Neuron (in vitro differentiated cells): ENCODE results near the gene EEF1A2.
A peak's percentile ranks its signal among the peaks of the same experiment; 100 is the strongest.

Source experiments
- H2AFZ ChIP-seq: one replicate; pipeline ENCODE4 v1.6.1; 2013; ENCODE audit warnings: low read depth, mild to moderate bottlenecking, inconsistent platforms, low read length, moderate library complexity
- H3K27me3 ChIP-seq: one replicate; pipeline ENCODE4 v1.6.1; 2013; ENCODE audit warnings: low read length; ENCODE audit not compliant: insufficient read depth
- H3K36me3 ChIP-seq: one replicate; pipeline ENCODE4 v1.6.1; 2013; ENCODE audit warnings: low read length; ENCODE audit not compliant: insufficient read depth
- H3K4me1 ChIP-seq: one replicate; pipeline ENCODE4 v1.6.1; 2013; ENCODE audit warnings: low read length; ENCODE audit not compliant: insufficient read depth
- H3K4me3 ChIP-seq: 2 replicates; pipeline ENCODE4 v1.5.1; 2013; ENCODE audit warnings: mild to moderate bottlenecking, low read length, moderate library complexity
- H3K9me3 ChIP-seq: one replicate; pipeline ENCODE4 v1.6.1; 2013; ENCODE audit warnings: low read length

EEF1A2 gene

GRCh38 chr20:63498960-63499337 is at the start of gene EEF1A2:
EEF1A2 (minus strand) TSS chr20:63499083; CDS start chr20:63497763, 1,320 bp downstream.
- peaks cover 10% of the 10 kb centered on the region for H3K27me3 ChIP-seq
- no peaks in the 10 kb centered on the region for H3K36me3 ChIP-seq
- H2AFZ ChIP-seq: no peak within 1 kb of the TSS
- H3K9me3 ChIP-seq: no peaks in the 10 kb centered on the region
- H3K4me1 ChIP-seq: peaks cover 29% of the 10 kb centered on the region
- H3K4me3 ChIP-seq: peak within 1 kb of the TSS; percentile 30

- Histone ChIP-seq H3K36me3 (no peaks in the 10 kb centered on the region), H2AFZ (no peak overlapping the region), H3K4me3 (no peak overlapping the region), H3K27me3 (peaks cover 43% of the 10 kb centered on the region), H3K9me3 (no peaks in the 10 kb centered on the region), H3K4me1 (no peaks in the 10 kb centered on the region)
Measured at GRCh38 chr20:63548542-63548941, 49.7 kb upstream of the EEF1A2 start.

GRCh38 chr20:63547725-63548480 is 49.0 kb upstream of the EEF1A2 start, which contains the start of gene SRMS:
SRMS (minus strand) TSS chr20:63547749; CDS start chr20:63547463, 286 bp downstream.
- Histone ChIP-seq H3K4me3 (no peak within 1 kb of the TSS), H3K27me3 (peaks cover 43% of the 10 kb centered on the region), H2AFZ (no peak within 1 kb of the TSS)

GRCh38 chr20:63546956-63547724 is 48.3 kb upstream of the EEF1A2 start:
- H2AFZ ChIP-seq: no peak overlapping the region
- H3K36me3 ChIP-seq: no peaks in the 10 kb centered on the region
- no peaks in the 10 kb centered on the region for H3K9me3 ChIP-seq
- peaks cover 43% of the 10 kb centered on the region for H3K27me3 ChIP-seq
- no peak overlapping the region for H3K4me3 ChIP-seq
- H3K4me1 ChIP-seq: no peaks in the 10 kb centered on the region

More at GRCh38 chr20:63547725-63548480, 49.0 kb upstream of the EEF1A2 start, which contains the start of gene SRMS:
- H3K9me3 ChIP-seq: no peaks in the 10 kb centered on the region
- H3K4me1 ChIP-seq: no peaks in the 10 kb centered on the region
- H3K36me3 ChIP-seq: no peaks in the 10 kb centered on the region

DNA sequence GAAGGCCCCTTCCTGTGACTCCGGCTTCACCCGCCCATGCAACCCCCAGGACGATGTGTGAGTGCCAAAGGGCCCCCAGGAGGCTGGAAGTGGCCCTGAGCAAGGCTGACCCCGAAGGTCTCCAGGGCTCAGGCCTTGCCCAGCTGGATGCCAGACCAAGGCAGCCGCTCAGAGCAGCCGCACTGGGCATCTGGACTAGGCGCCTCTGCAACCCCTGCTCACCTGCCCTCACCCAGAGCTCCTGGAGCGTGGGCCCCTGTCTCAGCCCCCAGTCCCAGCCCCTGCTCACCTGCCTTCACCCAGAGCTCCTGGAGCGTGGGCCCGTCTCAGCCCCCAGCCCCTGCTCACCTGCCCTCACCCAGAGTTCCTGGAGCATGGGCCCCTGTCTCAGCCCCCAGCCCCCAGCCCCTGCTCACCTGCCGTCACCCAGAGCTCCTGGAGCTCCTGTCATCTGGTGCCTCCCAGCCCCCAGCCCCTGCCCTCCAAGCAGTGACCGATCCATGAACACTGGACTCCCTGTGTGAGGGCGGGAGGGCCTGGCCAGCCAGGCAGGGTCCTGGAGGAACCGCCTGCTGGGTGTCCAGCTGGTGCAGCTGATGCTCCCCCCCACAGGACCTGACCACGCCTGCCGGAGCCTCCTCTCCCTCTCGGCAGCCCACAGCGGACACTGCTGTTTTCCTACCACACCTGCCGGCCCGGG is 47.5 kb upstream of the EEF1A2 start:
- H3K4me1 ChIP-seq: no peaks in the 10 kb centered on the region
- no peak overlapping the region for H2AFZ ChIP-seq
- peaks cover 43% of the 10 kb centered on the region for H3K27me3 ChIP-seq
- no peaks in the 10 kb centered on the region for H3K36me3 ChIP-seq
- H3K9me3 ChIP-seq: no peaks in the 10 kb centered on the region
- H3K4me3 ChIP-seq: no peak overlapping the region

- H2AFZ ChIP-seq: no peak overlapping the region
- no peak overlapping the region for H3K4me3 ChIP-seq
- H3K36me3 ChIP-seq: no peaks in the 10 kb centered on the region
- no peaks in the 10 kb centered on the region for H3K4me1 ChIP-seq
- H3K9me3 ChIP-seq: no peaks in the 10 kb centered on the region
- H3K27me3 ChIP-seq: peaks cover 43% of the 10 kb centered on the region
Measured at GRCh38 chr20:63545814-63546213, 46.9 kb upstream of the EEF1A2 start.

GRCh38 chr20:63544958-63545516 is 46.2 kb upstream of the EEF1A2 start:
- Histone ChIP-seq H2AFZ (no peak overlapping the region), H3K4me1 (no peaks in the 10 kb centered on the region), H3K4me3 (no peak overlapping the region), H3K9me3 (no peaks in the 10 kb centered on the region), H3K36me3 (no peaks in the 10 kb centered on the region), H3K27me3 (peaks cover 46% of the 10 kb centered on the region)

DNA sequence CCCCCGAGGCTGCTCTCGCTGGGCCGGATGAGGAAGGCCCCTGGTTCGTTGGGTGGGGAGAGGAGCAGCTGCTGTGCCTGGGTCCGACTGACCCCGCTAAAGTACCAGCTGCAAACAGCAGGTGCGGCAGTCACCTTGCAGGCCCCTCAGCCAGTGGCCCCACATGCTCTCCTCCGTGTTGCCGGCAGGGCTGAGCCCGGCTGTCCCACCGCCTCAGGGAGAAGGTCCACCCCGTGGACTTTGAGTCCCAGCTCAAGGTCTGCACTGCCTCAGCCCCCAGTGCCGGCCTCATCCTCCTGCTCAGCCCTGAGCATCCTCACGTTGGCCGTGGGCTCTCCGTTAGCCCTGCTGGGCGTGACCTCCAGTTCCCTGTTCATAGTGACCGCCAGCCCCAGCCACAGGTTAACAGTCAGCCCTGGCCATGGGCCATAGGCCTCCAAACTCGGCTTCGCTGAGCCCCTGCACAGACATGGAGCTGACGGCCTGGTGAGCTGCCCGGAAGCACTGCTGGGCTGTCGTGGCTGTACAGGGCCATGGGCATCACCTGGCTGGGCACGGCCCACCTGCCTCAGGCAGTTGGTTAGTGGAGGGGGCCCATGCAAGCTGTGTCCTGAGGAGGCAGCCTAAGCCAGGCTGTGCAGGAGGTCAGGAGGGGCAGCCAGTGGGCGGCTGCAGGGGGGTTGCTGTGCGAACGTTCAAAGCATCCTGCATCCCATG is 45.5 kb upstream of the EEF1A2 start:
- H2AFZ ChIP-seq: no peak overlapping the region
- no peaks in the 10 kb centered on the region for H3K9me3 ChIP-seq
- no peaks in the 10 kb centered on the region for H3K4me1 ChIP-seq
- no peaks in the 10 kb centered on the region for H3K36me3 ChIP-seq
- peaks cover 46% of the 10 kb centered on the region for H3K27me3 ChIP-seq
- no peak overlapping the region for H3K4me3 ChIP-seq

GRCh38 chr20:63543733-63544132 is 44.9 kb upstream of the EEF1A2 start:
- peaks cover 44% of the 10 kb centered on the region for H3K27me3 ChIP-seq
- H3K4me1 ChIP-seq: no peaks in the 10 kb centered on the region
- no peaks in the 10 kb centered on the region for H3K9me3 ChIP-seq

DNA sequence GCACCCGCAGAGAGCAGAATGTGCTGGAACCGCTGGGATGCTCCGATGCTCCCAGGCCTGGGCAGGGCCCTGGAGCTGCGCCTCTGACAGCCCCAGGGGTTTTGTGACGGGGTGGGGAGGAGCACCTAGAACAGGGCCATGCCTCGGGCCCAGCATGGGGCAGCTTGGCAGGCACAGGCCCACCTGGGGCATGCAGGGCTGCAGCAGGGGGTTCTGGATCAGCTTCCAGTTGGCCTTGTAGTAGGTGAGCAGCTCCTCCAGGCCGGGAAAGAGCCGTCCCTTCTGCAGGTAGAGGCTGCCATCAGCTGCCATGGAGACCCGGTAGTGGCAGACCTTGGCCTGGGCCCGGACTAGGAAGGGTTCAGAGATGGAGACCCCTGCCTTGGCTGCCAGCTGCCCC is 44.2 kb upstream of the EEF1A2 start:
- Histone ChIP-seq H3K27me3 (peaks cover 38% of the 10 kb centered on the region), H3K9me3 (no peaks in the 10 kb centered on the region), H2AFZ (no peak overlapping the region)

More at GRCh38 chr20:63543733-63544132, 44.9 kb upstream of the EEF1A2 start:
- Histone ChIP-seq H3K4me3 (no peak overlapping the region), H3K36me3 (no peaks in the 10 kb centered on the region), H2AFZ (no peak overlapping the region)

DNA sequence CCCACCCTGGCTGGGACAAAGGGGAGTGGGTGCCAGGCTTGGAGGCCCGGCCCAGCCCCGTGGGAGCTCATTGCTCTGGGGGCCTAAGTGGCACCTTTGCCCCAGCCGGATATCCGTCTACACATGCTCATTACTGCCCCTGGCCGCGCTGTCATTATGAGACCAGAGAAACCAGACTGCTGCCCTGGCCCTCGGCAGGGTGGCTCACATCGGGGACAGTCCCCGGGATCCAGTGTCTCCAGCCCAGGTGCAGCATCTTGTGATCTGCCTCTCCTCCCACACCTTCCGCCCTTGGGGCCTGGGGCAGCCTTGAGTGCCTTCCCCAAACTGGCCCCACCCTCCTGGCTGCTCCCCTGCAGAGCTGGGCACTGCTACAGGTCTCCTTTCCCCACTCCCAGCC is 43.8 kb upstream of the EEF1A2 start:
- no peaks in the 10 kb centered on the region for H3K36me3 ChIP-seq
- H3K4me3 ChIP-seq: no peak overlapping the region
- H3K27me3 ChIP-seq: peaks cover 34% of the 10 kb centered on the region
- H3K9me3 ChIP-seq: no peaks in the 10 kb centered on the region
- no peak overlapping the region for H2AFZ ChIP-seq
- peaks cover 1% of the 10 kb centered on the region for H3K4me1 ChIP-seq

More for the DNA sequence above, 44.2 kb upstream of the EEF1A2 start:
- H3K36me3 ChIP-seq: no peaks in the 10 kb centered on the region
- H3K4me1 ChIP-seq: no peaks in the 10 kb centered on the region
- H3K4me3 ChIP-seq: no peak overlapping the region

GRCh38 chr20:63542031-63542559 is 43.2 kb upstream of the EEF1A2 start:
- H3K9me3 ChIP-seq: no peaks in the 10 kb centered on the region
- no peak overlapping the region for H3K4me3 ChIP-seq
- no peak overlapping the region for H2AFZ ChIP-seq
- no peaks in the 10 kb centered on the region for H3K36me3 ChIP-seq
- peaks cover 4% of the 10 kb centered on the region for H3K4me1 ChIP-seq
- peaks cover 29% of the 10 kb centered on the region for H3K27me3 ChIP-seq
